ENCODE measurements around the gene MACF1.

- TF ChIP-seq POLR2A (IDR thresholded peaks at IDR 0.05; ENCODE audit: low read depth) (no peak), CTCF (IDR thresholded peaks at IDR 0.05) (no peak), EP300 (IDR thresholded peaks at IDR 0.05) (no peak)
These were observed 295.2 kb downstream of the MACF1 start for GRCh38 chr1:39499668-39500067.

Data from esophagus muscularis mucosa (tissue), 4 donors.